Measurements from ENCODE around the gene RCC2. TPM values are rescaled to one million over a fixed set of nuclear protein-coding genes. Genes with fewer than 3 reads are reported as not detected.

RCC2 gene
- total and polyA plus RNA-seq, 2 donors (not counting 3 experiments of a cell fraction or from before 2014, with no cell fraction given), result 137 to 166 TPM

DNA sequence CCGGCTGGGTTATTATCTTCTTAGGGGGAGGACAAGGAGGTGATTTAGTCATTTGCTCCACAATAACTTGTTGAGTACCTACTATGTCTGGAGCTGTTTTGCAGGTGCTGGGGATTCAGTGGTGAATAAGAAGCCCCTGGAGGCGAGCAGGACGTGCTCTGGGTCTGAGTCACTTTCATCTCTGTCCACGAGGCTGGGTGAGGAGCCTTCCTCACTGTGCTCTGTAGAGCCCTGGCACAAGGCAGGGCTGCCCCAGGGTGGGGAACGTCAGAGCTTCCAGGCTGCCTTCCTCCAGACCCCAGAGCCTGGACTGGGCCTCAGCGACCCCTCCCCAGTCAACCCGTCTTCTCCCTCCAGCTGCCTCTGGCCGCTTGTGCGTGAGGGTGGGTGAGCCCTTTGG lies 70.0 kb downstream of the RCC2 start:
- dilution Hi-C loops (cut with MboI; ENCODE audit: extremely low pct_ligation_motif_present, low sequenced_read_pairs), result no loop called here
- intact Hi-C loops (cut with micrococcal nuclease), result no loop called here
- H3K79me2 ChIP-seq (ENCODE audit: control insufficient read depth, insufficient read depth, low read length), result no peaks in the 10 kb centered on the region
- H2AFZ ChIP-seq (ENCODE audit: low read depth, low read length), result no peak overlapping the region
- TF ChIP-seq, protein P1, sequence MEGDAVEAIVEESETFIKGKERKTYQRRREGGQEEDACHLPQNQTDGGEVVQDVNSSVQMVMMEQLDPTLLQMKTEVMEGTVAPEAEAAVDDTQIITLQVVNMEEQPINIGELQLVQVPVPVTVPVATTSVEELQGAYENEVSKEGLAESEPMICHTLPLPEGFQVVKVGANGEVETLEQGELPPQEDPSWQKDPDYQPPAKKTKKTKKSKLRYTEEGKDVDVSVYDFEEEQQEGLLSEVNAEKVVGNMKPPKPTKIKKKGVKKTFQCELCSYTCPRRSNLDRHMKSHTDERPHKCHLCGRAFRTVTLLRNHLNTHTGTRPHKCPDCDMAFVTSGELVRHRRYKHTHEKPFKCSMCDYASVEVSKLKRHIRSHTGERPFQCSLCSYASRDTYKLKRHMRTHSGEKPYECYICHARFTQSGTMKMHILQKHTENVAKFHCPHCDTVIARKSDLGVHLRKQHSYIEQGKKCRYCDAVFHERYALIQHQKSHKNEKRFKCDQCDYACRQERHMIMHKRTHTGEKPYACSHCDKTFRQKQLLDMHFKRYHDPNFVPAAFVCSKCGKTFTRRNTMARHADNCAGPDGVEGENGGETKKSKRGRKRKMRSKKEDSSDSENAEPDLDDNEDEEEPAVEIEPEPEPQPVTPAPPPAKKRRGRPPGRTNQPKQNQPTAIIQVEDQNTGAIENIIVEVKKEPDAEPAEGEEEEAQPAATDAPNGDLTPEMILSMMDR (IDR thresholded peaks at IDR 0.05; ENCODE audit: extremely low read depth in 1 of 2, insufficient read depth in 1 of 2, low read depth in 1 of 2, low read length in 2 of 2), result no peak
- TF ChIP-seq, protein P2, sequence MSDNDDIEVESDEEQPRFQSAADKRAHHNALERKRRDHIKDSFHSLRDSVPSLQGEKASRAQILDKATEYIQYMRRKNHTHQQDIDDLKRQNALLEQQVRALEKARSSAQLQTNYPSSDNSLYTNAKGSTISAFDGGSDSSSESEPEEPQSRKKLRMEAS (IDR thresholded peaks at IDR 0.05; ENCODE audit: insufficient read depth, insufficient read length), result no peak
- TF ChIP-seq POLR2AphosphoS5 (IDR thresholded peaks at IDR 0.05; ENCODE audit: insufficient read depth, low read depth, low read length) (no peak), POLR2A (IDR thresholded peaks at IDR 0.05; ENCODE audit: low read depth, low read length) (no peak), FOS (IDR thresholded peaks at IDR 0.05; ENCODE audit: borderline replicate concordance, insufficient read depth, low read length) (no peak), MYC (IDR thresholded peaks at IDR 0.05; ENCODE audit: low read depth, low read length) (no peak), GATA2 (IDR thresholded peaks at IDR 0.05; ENCODE audit: insufficient read depth, insufficient read length, low read depth, low read length) (no peak), JUN (IDR thresholded peaks at IDR 0.05; ENCODE audit: borderline replicate concordance, insufficient read depth, insufficient read length, low read depth) (no peak), EZH2 (IDR thresholded peaks at IDR 0.05; ENCODE audit: borderline replicate concordance, low read depth, low read length, severe bottlenecking) (no peak)
- H3K36me3 ChIP-seq (ENCODE audit: control insufficient read depth in 2 of 2, extremely low read depth in 1 of 2, insufficient read depth in 2 of 2, low read length in 2 of 2), result no peaks in the 10 kb centered on the region
- H4K20me1 ChIP-seq (replicated peaks; ENCODE audit: control insufficient read depth, extremely low read depth, insufficient read depth, low read length), result no peaks in the 10 kb centered on the region
- H3K9me1 ChIP-seq (replicated peaks; ENCODE audit: control insufficient read depth, extremely low read depth, insufficient read depth, low read length), result no peaks in the 10 kb centered on the region
- BruUV-seq (replicated peaks), result no TSS peak
- no peak overlapping the region for H3K27ac ChIP-seq (ENCODE audit: insufficient read depth, low read depth, low read length)
- no peak overlapping the region for H3K9ac ChIP-seq (replicated peaks; ENCODE audit: extremely low read depth, insufficient read depth, low read length)
- DNase-seq (ENCODE audit: low read depth, low spot score) (no peak), FAIRE-seq (no peak)
- no peak overlapping the region for H3K4me3 ChIP-seq (replicated peaks in 1 of 3; ENCODE audit: insufficient read depth in 1 of 3, low read depth in 1 of 3, low read length in 3 of 3)
- no peaks in the 10 kb centered on the region for H3K9me3 ChIP-seq (replicated peaks; ENCODE audit: control insufficient read depth, insufficient read depth, low read length)
- H3K4me1 ChIP-seq (ENCODE audit: control insufficient read depth, extremely low read depth, insufficient read depth, low read length), result no peaks in the 10 kb centered on the region
- ChIA-PET CTCF (no interaction called here), POLR2A (no interaction called here)
- no peak overlapping the region for H3K4me2 ChIP-seq (ENCODE audit: insufficient read depth, low read length)
- no peaks in the 10 kb centered on the region for H3K27me3 ChIP-seq (ENCODE audit: control insufficient read depth in 2 of 2, insufficient read depth in 2 of 2, low read length in 2 of 2)
